Hepatocyte (in vitro differentiated cells): Measurements from ENCODE around the gene KRT84. TPM values are rescaled to one million over a fixed set of nuclear protein-coding genes. Genes with fewer than 3 reads are reported as not detected.
"Not testable (repeated sequence)": the region's sequence is repeated elsewhere in the genome, so short reads cannot be mapped to it uniquely, and the experiment has no call there.

Experiments
- DNase-seq: peaks from one replicate; pipeline ENCODE4 v3.0.0-alpha.2; 2016; ENCODE audit warnings: low spot score
- H2AFZ ChIP-seq: fragments of 200-600 bp; sonication (generic); 2 replicates; pipeline ENCODE4 v1.6.0; 2016; ENCODE audit warnings: antibody characterized with exemption, mild to moderate bottlenecking
- H3K27ac ChIP-seq: fragments of 200-600 bp; sonication (generic); 2 replicates; pipeline ENCODE4 v1.5.1; 2016; ENCODE audit warnings: mild to moderate bottlenecking
- H3K27me3 ChIP-seq: fragments of 200-600 bp; sonication (generic); 2 replicates; pipeline ENCODE4 v1.6.1; 2016
- H3K36me3 ChIP-seq: fragments of 200-600 bp; sonication (generic); replicated peaks from 2 replicates; pipeline ENCODE4 v1.5.1; 2016; ENCODE audit warnings: low read depth; ENCODE audit not compliant: insufficient read depth
- H3K4me1 ChIP-seq: fragments of 200-600 bp; sonication (generic); 2 replicates; pipeline ENCODE4 v1.5.1; 2016; ENCODE audit warnings: mild to moderate bottlenecking, moderate library complexity; ENCODE audit not compliant: insufficient read depth
- H3K4me2 ChIP-seq: fragments of 200-600 bp; sonication (generic); 2 replicates; pipeline ENCODE4 v1.6.0; 2016
- H3K4me3 ChIP-seq: fragments of 200-600 bp; sonication (generic); 2 replicates; pipeline ENCODE4 v1.5.1; 2016; ENCODE audit warnings: mild to moderate bottlenecking
- H3K79me2 ChIP-seq: fragments of 200-600 bp; sonication (generic); 2 replicates; pipeline ENCODE4 v1.6.0; 2017; ENCODE audit warnings: mild to moderate bottlenecking
- H3K9me2 ChIP-seq: fragments of 200-600 bp; sonication (generic); replicated peaks from 2 replicates; pipeline ENCODE4 v1.6.0; 2017; ENCODE audit warnings: mild to moderate bottlenecking; ENCODE audit not compliant: insufficient read depth
- H3K9me3 ChIP-seq: fragments of 200-600 bp; sonication (generic); 2 replicates; pipeline ENCODE4 v1.5.1; 2016; ENCODE audit warnings: low read depth, mild to moderate bottlenecking
- H4K20me1 ChIP-seq: fragments of 200-600 bp; sonication (generic); 2 replicates; pipeline ENCODE4 v1.6.0; 2016; ENCODE audit warnings: mild to moderate bottlenecking; ENCODE audit not compliant: insufficient read depth, poor library complexity, severe bottlenecking
- CTCF ChIP-seq: fragments of 200-600 bp; sonication (generic); IDR thresholded peaks from 2 replicates; pipeline ENCODE4 v1.5.1; 2016; ENCODE audit warnings: antibody characterized with exemption, mild to moderate bottlenecking; ENCODE audit not compliant: poor library complexity
- EZH2 ChIP-seq: fragments of 200-600 bp; sonication (generic); IDR thresholded peaks from 2 replicates; pipeline ENCODE4 v1.6.1; 2016; ENCODE audit warnings: antibody characterized with exemption, mild to moderate bottlenecking, borderline replicate concordance
- EZH2phosphoT487 ChIP-seq: fragments of 200-600 bp; sonication (generic); IDR thresholded peaks from one replicate; pipeline ENCODE4 v1.6.1; 2018; ENCODE audit warnings: antibody characterized with exemption, mild to moderate bottlenecking, low read depth, moderate library complexity; ENCODE audit not compliant: unreplicated experiment, severe bottlenecking
- WGBS: methylation state at CpG from one replicate; pipeline ENCODE4 v1.1.6; 2016; ENCODE audit warnings: low lambda C conversion rate; ENCODE audit errors: missing lambda C conversion rate; 5-methylcytosine and 5-hydroxymethylcytosine counted together
- polyA plus RNA-seq: library from polyadenylated mRNA; unstranded; fragments of >200 nt; fragmentation: Nextera tagmentation; extraction: Ambion mirVana; gene quantifications from 2 replicates; pipeline ENCODE4 v1.2.1, GENCODE V29; 2016
- total RNA-seq: library from RNA; depleted of rRNA; stranded (reverse); fragments of >200 nt; gene quantifications from 2 replicates; pipeline ENCODE4 v1.2.3, GENCODE V29; 2014

KRT84 gene
- total and polyA plus RNA-seq, 2 experiments from 2014 or later, result not detected

- H3K27ac ChIP-seq, result peak overlapping the region; percentile 78
- H2AFZ ChIP-seq, result no peak overlapping the region
- H3K79me2 ChIP-seq, result no peaks in the 10 kb centered on the region
- 62% methylated on average over 4 of the region's 4 CpGs for WGBS
- no peaks in the 10 kb centered on the region for H3K9me3 ChIP-seq
- TF ChIP-seq CTCF (no peak), EZH2 (no peak), EZH2phosphoT487 (no peak)
- H3K36me3 ChIP-seq, result no peaks in the 10 kb centered on the region
- H3K4me2 ChIP-seq, result no peak overlapping the region
- peak; percentile 28 for DNase-seq
- H3K4me3 ChIP-seq, result no peak overlapping the region
- H4K20me1 ChIP-seq, result no peaks in the 10 kb centered on the region
- no peaks in the 10 kb centered on the region for H3K9me2 ChIP-seq
- H3K4me1 ChIP-seq, result peaks cover 25% of the 10 kb centered on the region
- H3K27me3 ChIP-seq, result no peaks in the 10 kb centered on the region
These were observed 38.9 kb downstream of the KRT84 start for GRCh38 chr12:52346593-52346992.

- 80% methylated on average over 8 of the region's 8 CpGs for WGBS
- not testable (repeated sequence) for H3K4me2 ChIP-seq, H3K9me2 ChIP-seq, H3K36me3 ChIP-seq, H4K20me1 ChIP-seq, DNase-seq, H2AFZ ChIP-seq, H3K4me3 ChIP-seq, H3K27me3 ChIP-seq, H3K9me3 ChIP-seq, H3K79me2 ChIP-seq
- H3K27ac ChIP-seq, result peak overlapping the region; percentile 78
- peaks cover 25% of the 10 kb centered on the region for H3K4me1 ChIP-seq
These were observed 40.4 kb downstream of the KRT84 start for GRCh38 chr12:52345041-52345440.

GRCh38 chr12:52344111-52344510 lies 41.3 kb downstream of the KRT84 start:
- peaks cover 25% of the 10 kb centered on the region for H3K4me1 ChIP-seq
- no peak overlapping the region for H3K27ac ChIP-seq
- no peaks in the 10 kb centered on the region for H4K20me1 ChIP-seq
- 94% methylated on average over 12 of the region's 12 CpGs for WGBS
- no peaks in the 10 kb centered on the region for H3K9me3 ChIP-seq
- no peak overlapping the region for H3K4me3 ChIP-seq
- no peaks in the 10 kb centered on the region for H3K79me2 ChIP-seq
- H3K36me3 ChIP-seq, result no peaks in the 10 kb centered on the region
- no peak overlapping the region for H3K4me2 ChIP-seq
- H2AFZ ChIP-seq, result no peak overlapping the region
- H3K27me3 ChIP-seq, result no peaks in the 10 kb centered on the region
- H3K9me2 ChIP-seq, result no peaks in the 10 kb centered on the region
- TF ChIP-seq CTCF, result no peak
- no peak for TF ChIP-seq EZH2
- no peak for TF ChIP-seq EZH2phosphoT487
- no peak for DNase-seq

GRCh38 chr12:52343550-52343949 lies 41.9 kb downstream of the KRT84 start:
- Histone ChIP-seq H3K79me2 (no peaks in the 10 kb centered on the region), H4K20me1 (no peaks in the 10 kb centered on the region), H3K9me3 (no peaks in the 10 kb centered on the region), H3K27me3 (no peaks in the 10 kb centered on the region), H3K4me3 (no peak overlapping the region), H3K4me1 (peaks cover 25% of the 10 kb centered on the region), H3K9me2 (no peaks in the 10 kb centered on the region), H3K36me3 (no peaks in the 10 kb centered on the region), H2AFZ (no peak overlapping the region), H3K4me2 (no peak overlapping the region), H3K27ac (no peak overlapping the region)
- no peak for DNase-seq
- TF ChIP-seq EZH2 (no peak), CTCF (no peak), EZH2phosphoT487 (no peak)
- 50% methylated on average over 2 of the region's 2 CpGs for WGBS
